ENCODE measurements around the gene FOXI3.
"Not testable (repeated sequence)": the region's sequence is repeated elsewhere in the genome, so short reads cannot be mapped to it uniquely, and the experiment has no call there.

FOXI3 gene

GRCh38 chr2:88437010-88437409 lies 15.5 kb downstream of the FOXI3 start:
- DNase-seq, result no peak

GRCh38 chr2:88429929-88430328 lies 22.6 kb downstream of the FOXI3 start:
- no peak for DNase-seq

GRCh38 chr2:88423733-88424132 lies 28.8 kb downstream of the FOXI3 start:
- no peak for DNase-seq

- not testable (repeated sequence) for DNase-seq
These were observed 33.4 kb downstream of the FOXI3 start for GRCh38 chr2:88419051-88419450.

GRCh38 chr2:88416016-88416663 lies 36.4 kb downstream of the FOXI3 start:
- DNase-seq, result no peak

- DNase-seq, result not testable (repeated sequence)
These were observed 43.6 kb downstream of the FOXI3 start for GRCh38 chr2:88408870-88409269.

- no peak for DNase-seq
These were observed 52.3 kb downstream of the FOXI3 start for GRCh38 chr2:88400037-88400767.

- DNase-seq, result no peak
These were observed 54.3 kb downstream of the FOXI3 start for GRCh38 chr2:88398180-88398579.

Measured in SIG-M5 (cell line).